ENCODE results near the gene CTIF.

- TF ChIP-seq CTCF (IDR thresholded peaks at IDR 0.05 in 8 of 11, conservative IDR thresholded peaks at IDR 0.05 in 3 of 11) (no peak), POLR2A (IDR thresholded peaks at IDR 0.05) (no peak)
Measured at GRCh38 chr18:48646976-48647375, 108.1 kb downstream of the CTIF start.
